K562 (cell line): ENCODE results near the gene KRT71. TPM values are rescaled to one million over a fixed set of nuclear protein-coding genes. Genes with fewer than 3 reads are reported as not detected.

Experiments used
- ATAC-seq: fragments of 200-7000 bp; cut with Tn5 transposase; 3 replicates; pipeline ENCODE4 v1.9.1; 2020; ENCODE audit warnings: moderate library complexity
- BruUV-seq: library from RNA; stranded (reverse); fragments of 400-500 nt; replicated peaks from 2 replicates; lab custom pipeline; 2021; lab: Mats Ljungman, UMichigan
- CTCF ChIA-PET: fragments of 300-600 bp; formaldehyde crosslinking; extraction: SDS; loops from one replicate; lab custom pipeline; 2021; ENCODE audit warnings: low intra/inter-chr PET ratio; lab: Yijun Ruan, JAX
- POLR2A ChIA-PET: fragments of 300-600, 350-650 bp; sonication (Branson Sonifier 250); formaldehyde crosslinking; extraction: SDS; loops from one replicate; lab custom pipeline; 2021; ENCODE audit warnings: antibody characterized with exemption, inconsistent platforms; lab: Yijun Ruan, JAX
- DNase-seq, 4 experiments: peaks; one replicate each; pipeline versions ENCODE4 v3.0.0 to v3.0.0-alpha.2; 2011 to 2018; ENCODE audit warnings: low spot score in 3 of 4, mixed read lengths in 3 of 4; ENCODE audit errors: extremely low read depth in 1 of 4
- FAIRE-seq: peaks from 2 replicates; lab custom pipeline; 2011; peaks lifted over from hg19 to GRCh38; lab: Jason Lieb, UNC
- H2AFZ ChIP-seq: 2 replicates; pipeline ENCODE4 v1.6.0; 2011; ENCODE audit warnings: low read depth, low read length, control low read depth, inconsistent platforms
- H3K27ac ChIP-seq: fragments of 200-600 bp; 3 replicates; pipeline ENCODE4 v1.8.0; 2011; ENCODE audit warnings: low read depth, mild to moderate bottlenecking, control low read depth, inconsistent platforms, low read length, moderate library complexity, mixed read lengths; ENCODE audit errors: extremely low read depth
- H3K27me3 ChIP-seq, 2 experiments: fragments of 300-600 bp in 1 of 2; 2 replicates in 1 of 2; 3 replicates in 1 of 2; pipeline versions ENCODE4 v1.6.0 to v1.8.0; 2011; ENCODE audit warnings: inconsistent platforms in 2 of 2, low read length in 2 of 2, mild to moderate bottlenecking in 1 of 2, mixed read lengths in 1 of 2, moderate library complexity in 1 of 2; ENCODE audit not compliant: control insufficient read depth in 2 of 2, insufficient read depth in 2 of 2
- H3K36me3 ChIP-seq: fragments of 300-600 bp; 3 replicates; pipeline ENCODE4 v1.8.0; 2011; ENCODE audit warnings: mild to moderate bottlenecking, low read length, inconsistent platforms; ENCODE audit not compliant: control insufficient read depth, insufficient read depth
- H3K4me1 ChIP-seq, 2 experiments: fragments of 200-600 bp in 1 of 2; replicated peaks in 1 of 2; 2 replicates in 1 of 2; 3 replicates in 1 of 2; pipeline versions ENCODE4 v1.5.1 to v1.8.0; 2011; ENCODE audit warnings: inconsistent platforms in 2 of 2, low read length in 2 of 2, mild to moderate bottlenecking in 1 of 2, mixed read lengths in 1 of 2, moderate library complexity in 1 of 2; ENCODE audit not compliant: control insufficient read depth in 2 of 2, insufficient read depth in 2 of 2
- H3K4me2 ChIP-seq: 2 replicates; pipeline ENCODE4 v1.6.1; 2011; ENCODE audit warnings: low read length, control low read depth, inconsistent platforms, mixed read lengths; ENCODE audit not compliant: insufficient read depth
- H3K4me3 ChIP-seq: fragments of 200-600 bp; sonication (generic), shearing (Covaris generic); 2 replicates; pipeline ENCODE4 v1.5.1; 2016; ENCODE audit warnings: control low read depth, inconsistent platforms
- H3K79me2 ChIP-seq: fragments of 200-600 bp; 3 replicates; pipeline ENCODE4 v1.8.0; 2011; ENCODE audit warnings: low read length, inconsistent platforms; ENCODE audit not compliant: control insufficient read depth, insufficient read depth
- H3K9ac ChIP-seq, 2 experiments: 2 replicates each; pipeline versions ENCODE4 v1.6.0 to v1.6.1; 2011; ENCODE audit warnings: low read depth in 2 of 2, low read length in 2 of 2, control low read depth in 1 of 2, inconsistent platforms in 1 of 2, mild to moderate bottlenecking in 1 of 2, mixed read lengths in 1 of 2; ENCODE audit not compliant: insufficient read depth in 1 of 2
- H3K9me1 ChIP-seq: one replicate; pipeline ENCODE4 v1.6.0; 2011; ENCODE audit warnings: inconsistent platforms, mild to moderate bottlenecking, low read length, moderate library complexity; ENCODE audit not compliant: control insufficient read depth, insufficient read depth
- H3K9me3 ChIP-seq: replicated peaks from 2 replicates; pipeline ENCODE4 v1.5.1; 2011; ENCODE audit warnings: low read depth, low read length, inconsistent platforms; ENCODE audit not compliant: control insufficient read depth, insufficient read depth
- H4K20me1 ChIP-seq: replicated peaks from 2 replicates; pipeline ENCODE4 v1.6.1; 2011; ENCODE audit warnings: low read length, inconsistent platforms, mixed read lengths; ENCODE audit not compliant: control insufficient read depth, insufficient read depth
- CHD2 ChIP-seq: IDR thresholded peaks from 2 replicates; pipeline ENCODE4 v1.6.1; 2011; ENCODE audit warnings: low read depth, low read length
- CSDE1 ChIP-seq, 2 experiments: fragments of 450-650 bp; IDR thresholded peaks; 2 replicates each; pipeline ENCODE4 v1.6.1; 2016; ENCODE audit warnings: mild to moderate bottlenecking in 1 of 2
- EHMT2 ChIP-seq: fragments of 450-650 bp; IDR thresholded peaks from 2 replicates; pipeline ENCODE4 v1.6.1; 2018; ENCODE audit warnings: antibody characterized with exemption
- ETV1 ChIP-seq: fragments of 450-650 bp; conservative IDR thresholded peaks from 2 replicates; pipeline ENCODE4 v1.6.1; 2016; ENCODE audit warnings: missing genetic modification characterization, control low read depth, low read depth, missing compliant biosample characterization
- FOXJ3 ChIP-seq: sonication (generic); formaldehyde crosslinking; IDR thresholded peaks from 2 replicates; pipeline ENCODE4 v1.4.0; 2020; ENCODE audit warnings: mild to moderate bottlenecking, missing genetic modification reagents
- HDAC3 ChIP-seq: fragments of 450-650 bp; IDR thresholded peaks from 2 replicates; pipeline ENCODE4 v1.6.1; 2018; ENCODE audit warnings: borderline replicate concordance, mild to moderate bottlenecking, moderate library complexity; ENCODE audit not compliant: partially characterized antibody
- HDAC8 ChIP-seq: fragments of 450-650 bp; IDR thresholded peaks from 2 replicates; pipeline ENCODE4 v1.6.1; 2016; ENCODE audit warnings: mild to moderate bottlenecking, missing genetic modification characterization, moderate library complexity, missing compliant biosample characterization
- ILF3 ChIP-seq: fragments of 450-650 bp; IDR thresholded peaks from 2 replicates; pipeline ENCODE4 v1.6.1; 2018; ENCODE audit warnings: antibody characterized with exemption, mild to moderate bottlenecking, moderate library complexity, borderline replicate concordance
- JUND ChIP-seq, 2 experiments: IDR thresholded peaks; 2 replicates in 1 of 2; 3 replicates in 1 of 2; pipeline ENCODE4 v1.6.1; 2011; ENCODE audit warnings: borderline replicate concordance in 2 of 2, low read depth in 2 of 2, low read length in 2 of 2, improper control_type of control experiment in 1 of 2, missing biosample characterization in 1 of 2, missing genetic modification characterization in 1 of 2, missing genetic modification reagents in 1 of 2
- MAX ChIP-seq: sonication (generic); formaldehyde crosslinking; IDR thresholded peaks from 2 replicates; pipeline ENCODE4 v1.9.0; 2022; ENCODE audit warnings: mild to moderate bottlenecking, missing genetic modification reagents
- MYBL2 ChIP-seq, 2 experiments: fragments of 450-650 bp in 1 of 2; sonication (generic) in 1 of 2; formaldehyde crosslinking in 1 of 2; IDR thresholded peaks; 2 replicates each; pipeline versions ENCODE4 v1.6.1 to v1.8.1; 2017 to 2022; ENCODE audit warnings: borderline replicate concordance in 1 of 2, inconsistent platforms in 1 of 2, low read depth in 1 of 2, mild to moderate bottlenecking in 1 of 2, missing genetic modification reagents in 1 of 2, moderate library complexity in 1 of 2
- PHTF2 ChIP-seq: fragments of 250-450 bp; sonication (Bioruptor Pico); IDR thresholded peaks from 2 replicates; pipeline ENCODE4 v1.5.0; 2021; ENCODE audit warnings: mild to moderate bottlenecking
- SP1 ChIP-seq: sonication (generic); formaldehyde crosslinking; IDR thresholded peaks from 2 replicates; pipeline ENCODE4 v1.8.1; 2022; ENCODE audit warnings: mild to moderate bottlenecking, missing genetic modification reagents
- TAF15 ChIP-seq: fragments of 200-400 bp; formaldehyde crosslinking; IDR thresholded peaks from 2 replicates; pipeline ENCODE4 v1.6.1; 2017; ENCODE audit warnings: mild to moderate bottlenecking, low read depth, low read length, moderate library complexity
- XRCC3 ChIP-seq: fragments of 450-650 bp; IDR thresholded peaks from 2 replicates; pipeline ENCODE4 v1.6.1; 2017; ENCODE audit warnings: mild to moderate bottlenecking, moderate library complexity
- ZNF124 ChIP-seq: sonication (generic); formaldehyde crosslinking; IDR thresholded peaks from 2 replicates; pipeline ENCODE4 v1.8.1; 2022; ENCODE audit warnings: missing genetic modification reagents
- ZNF398 ChIP-seq: fragments of 250-450 bp; sonication (Bioruptor Pico); IDR thresholded peaks from 2 replicates; pipeline ENCODE4 v1.8.0; 2021; ENCODE audit warnings: moderate library complexity, mild to moderate bottlenecking, inconsistent platforms
- ZNF717 ChIP-seq: fragments of 250-450 bp; sonication (Bioruptor Pico); IDR thresholded peaks from 2 replicates; pipeline ENCODE4 v1.5.0; 2021
- ZNF79 ChIP-seq: fragments of 250-450 bp; sonication (Bioruptor Pico); IDR thresholded peaks from 2 replicates; pipeline ENCODE4 v1.4.0; 2020; ENCODE audit warnings: low read depth, mild to moderate bottlenecking, moderate library complexity
- WGBS: fragments of 100-300 bp; shearing (Covaris generic); methylation state at CpG from one replicate; pipeline ENCODE4 v1.1.6; 2016; ENCODE audit warnings: low coverage, mixed read lengths; ENCODE audit not compliant: insufficient coverage; ENCODE audit errors: missing lambda C conversion rate; 5-methylcytosine and 5-hydroxymethylcytosine counted together
- in situ Hi-C: fragments of 300-500 bp; cut with MboI; formaldehyde crosslinking; loops from 4 replicates; pipeline ENCODE4 v1.15.0; 2018; ENCODE audit warnings: inconsistent platforms, mixed read lengths
- intact Hi-C: fragments of 100-400 bp; cut with micrococcal nuclease; formaldehyde crosslinking; loops from 2 replicates; pipeline ENCODE4 v1.14.2; 2022
- polyA plus RNA-seq, 8 experiments: library from polyadenylated mRNA; depleted of rRNA in 4 of 8; stranded (reverse) in 5 of 8; unstranded in 3 of 8; fragments of >200 nt; fragmentation: Nextera tagmentation in 2 of 8; fragmentation: Illumina TruSeq in 1 of 8; extraction: Ambion mirVana in 2 of 8; extraction: Trizol in 1 of 8; gene quantifications; 2 replicates each; pipeline versions ENCODE4 v1.2.1 to v1.2.3, GENCODE V29; 2011 to 2014; ENCODE audit warnings: inconsistent platforms in 1 of 8, missing spikeins in 1 of 8
- total RNA-seq, 7 experiments: library from RNA; depleted of rRNA in 6 of 7; stranded (reverse); fragments of >200 nt in 6 of 7; fragmentation: Illumina TruSeq in 2 of 7; extraction: Trizol in 2 of 7; gene quantifications; 2 replicates each; pipeline versions ENCODE4 v1.2.1 to v1.2.3, GENCODE V29; 2011 to 2021; ENCODE audit warnings: low replicate concordance in 1 of 7

The KRT71 gene
- total and polyA plus RNA-seq, 9 of the 15 experiments (the other 6 are each of a cell fraction or from before 2014, with no cell fraction given): not detected

- TF ChIP-seq ILF3: no peak
- no peak for TF ChIP-seq HDAC3
- no peak for TF ChIP-seq ZNF79 (CRISPR knock-in tag)
Observed at GRCh38 chr12:52517888-52518287, 35.1 kb downstream of the KRT71 start (continued).

GRCh38 chr12:52517005-52517835 lies 35.7 kb downstream of the KRT71 start:
- in situ Hi-C loops: no loop called here
- Histone ChIP-seq H3K27me3 (peaks cover 21 to 67% of the 10 kb centered on the region in 2 experiments; a peak in 4 of 5 replicates), H3K27ac (no peak overlapping the region), H3K4me1 (no peaks in the 10 kb centered on the region; a peak in 1 of 5 replicates), H3K4me3 (no peak overlapping the region), H2AFZ (no peak overlapping the region), H3K36me3 (no peaks in the 10 kb centered on the region), H3K9me3 (no peaks in the 10 kb centered on the region), H3K9ac (no peak overlapping the region), H4K20me1 (peaks cover 4% of the 10 kb centered on the region; the same call in 1 of the 2 replicates), H3K9me1 (no peaks in the 10 kb centered on the region), H3K4me2 (no peak overlapping the region), H3K79me2 (no peaks in the 10 kb centered on the region)
- WGBS: under 1% methylated on average over 14 of the region's 14 CpGs
- intact Hi-C loops: no loop called here
- no peak for ATAC-seq
- DNase-seq: no peak
- no TSS peak for BruUV-seq
- TF ChIP-seq PHTF2 (CRISPR knock-in tag) (no peak), TAF15 (no peak), CSDE1 (IDR thresholded peaks at IDR 0.05) (no peak), EHMT2 (no peak), FOXJ3 (CRISPR knock-in tag) (no peak), ZNF717 (CRISPR knock-in tag) (no peak), ZNF398 (CRISPR knock-in tag) (no peak), MYBL2 (IDR thresholded peaks at IDR 0.05; ENCODE audit: low read depth) (no peak), MYBL2 (CRISPR knock-in tag; IDR thresholded peaks at IDR 0.05; ENCODE audit: borderline replicate concordance) (no peak), ZNF124 (CRISPR knock-in tag) (no peak), ETV1 (tag) (no peak), JUND (IDR thresholded peaks at IDR 0.05; ENCODE audit: borderline replicate concordance, low read depth, low read length) (no peak), JUND (tag; IDR thresholded peaks at IDR 0.05; ENCODE audit: borderline replicate concordance, low read depth, low read length) (no peak), XRCC3 (no peak), SP1 (no peak), HDAC8 (no peak), CHD2 (no peak), MAX (CRISPR knock-in tag) (no peak)
- FAIRE-seq: no peak
- POLR2A ChIA-PET: no interaction called here
- CTCF ChIA-PET: no interaction called here
